Smooth muscle cell of the brain vasculature (primary cell): ENCODE measurements around the gene IL13.
"Not testable (repeated sequence)": the region's sequence is repeated elsewhere in the genome, so short reads cannot be mapped to it uniquely, and the experiment has no call there.

Source experiments
- DNase-seq: peaks from one replicate; pipeline ENCODE4 v3.0.0-alpha.2; 2012; ENCODE audit warnings: low read depth, low spot score

IL13 gene

GRCh38 chr5:132688536-132689339, 30.8 kb downstream of the IL13 start:
- DNase-seq: no peak

- no peak for DNase-seq
Observed at GRCh38 chr5:132689513-132689912, 31.5 kb downstream of the IL13 start.

GRCh38 chr5:132690156-132690555, 32.2 kb downstream of the IL13 start:
- no peak for DNase-seq

GRCh38 chr5:132691755-132692631, 34.0 kb downstream of the IL13 start:
- not testable (repeated sequence) for DNase-seq

- no peak for DNase-seq
Observed at GRCh38 chr5:132692632-132692967, 34.6 kb downstream of the IL13 start.

- no peak for DNase-seq
Observed at GRCh38 chr5:132695956-132696355, 38.0 kb downstream of the IL13 start.

- no peak for DNase-seq
Observed at GRCh38 chr5:132704875-132705274, 46.9 kb downstream of the IL13 start.

- no peak for DNase-seq
Observed at GRCh38 chr5:132708645-132709044, 50.7 kb downstream of the IL13 start.
